ENCODE results near the gene ADAMTS3.

DNA sequence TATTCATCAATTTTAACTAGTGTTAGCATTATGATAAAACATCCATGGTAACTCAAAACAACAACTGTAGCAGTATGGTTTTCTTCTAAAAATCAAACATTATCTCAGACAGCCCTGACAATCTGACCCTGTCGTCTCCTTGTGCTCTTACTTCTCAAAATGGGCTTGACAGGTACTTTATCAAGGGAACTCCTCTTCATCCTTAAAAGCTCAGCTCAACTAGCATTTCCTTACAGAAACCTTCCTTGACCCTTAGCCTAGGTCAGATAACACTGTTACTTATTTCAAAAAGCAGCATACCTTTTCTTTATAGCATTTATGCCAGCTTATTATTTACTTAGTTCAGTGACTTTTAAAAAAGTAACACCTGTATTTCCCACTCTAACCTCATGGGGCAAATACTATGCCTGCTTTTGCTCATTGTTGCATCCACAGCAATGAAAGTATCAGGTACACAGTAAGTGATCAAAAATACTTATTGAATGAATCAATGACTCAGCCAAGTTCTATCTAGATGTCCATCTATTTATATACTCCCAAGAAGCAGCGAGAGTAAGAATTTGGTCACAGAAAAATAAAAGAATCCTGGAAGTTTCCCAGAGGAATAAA, 41.9 kb downstream of the ADAMTS3 start:
- TF ChIP-seq, protein P1, sequence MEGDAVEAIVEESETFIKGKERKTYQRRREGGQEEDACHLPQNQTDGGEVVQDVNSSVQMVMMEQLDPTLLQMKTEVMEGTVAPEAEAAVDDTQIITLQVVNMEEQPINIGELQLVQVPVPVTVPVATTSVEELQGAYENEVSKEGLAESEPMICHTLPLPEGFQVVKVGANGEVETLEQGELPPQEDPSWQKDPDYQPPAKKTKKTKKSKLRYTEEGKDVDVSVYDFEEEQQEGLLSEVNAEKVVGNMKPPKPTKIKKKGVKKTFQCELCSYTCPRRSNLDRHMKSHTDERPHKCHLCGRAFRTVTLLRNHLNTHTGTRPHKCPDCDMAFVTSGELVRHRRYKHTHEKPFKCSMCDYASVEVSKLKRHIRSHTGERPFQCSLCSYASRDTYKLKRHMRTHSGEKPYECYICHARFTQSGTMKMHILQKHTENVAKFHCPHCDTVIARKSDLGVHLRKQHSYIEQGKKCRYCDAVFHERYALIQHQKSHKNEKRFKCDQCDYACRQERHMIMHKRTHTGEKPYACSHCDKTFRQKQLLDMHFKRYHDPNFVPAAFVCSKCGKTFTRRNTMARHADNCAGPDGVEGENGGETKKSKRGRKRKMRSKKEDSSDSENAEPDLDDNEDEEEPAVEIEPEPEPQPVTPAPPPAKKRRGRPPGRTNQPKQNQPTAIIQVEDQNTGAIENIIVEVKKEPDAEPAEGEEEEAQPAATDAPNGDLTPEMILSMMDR (IDR thresholded peaks at IDR 0.05) = no peak
- no peak for TF ChIP-seq POLR2A (IDR thresholded peaks at IDR 0.05)
